GM12891 (cell line): ENCODE data around the gene MAL.

Experiments
- PAX5 ChIP-seq: IDR thresholded peaks from 2 replicates; pipeline ENCODE4 v1.6.1; 2011; ENCODE audit warnings: low read length, moderate library complexity, mild to moderate bottlenecking; ENCODE audit not compliant: insufficient read depth, severe bottlenecking
- POLR2A ChIP-seq: IDR thresholded peaks from 2 replicates; pipeline ENCODE4 v1.6.1; 2011; ENCODE audit warnings: low read depth, low read length, control low read depth

DNA sequence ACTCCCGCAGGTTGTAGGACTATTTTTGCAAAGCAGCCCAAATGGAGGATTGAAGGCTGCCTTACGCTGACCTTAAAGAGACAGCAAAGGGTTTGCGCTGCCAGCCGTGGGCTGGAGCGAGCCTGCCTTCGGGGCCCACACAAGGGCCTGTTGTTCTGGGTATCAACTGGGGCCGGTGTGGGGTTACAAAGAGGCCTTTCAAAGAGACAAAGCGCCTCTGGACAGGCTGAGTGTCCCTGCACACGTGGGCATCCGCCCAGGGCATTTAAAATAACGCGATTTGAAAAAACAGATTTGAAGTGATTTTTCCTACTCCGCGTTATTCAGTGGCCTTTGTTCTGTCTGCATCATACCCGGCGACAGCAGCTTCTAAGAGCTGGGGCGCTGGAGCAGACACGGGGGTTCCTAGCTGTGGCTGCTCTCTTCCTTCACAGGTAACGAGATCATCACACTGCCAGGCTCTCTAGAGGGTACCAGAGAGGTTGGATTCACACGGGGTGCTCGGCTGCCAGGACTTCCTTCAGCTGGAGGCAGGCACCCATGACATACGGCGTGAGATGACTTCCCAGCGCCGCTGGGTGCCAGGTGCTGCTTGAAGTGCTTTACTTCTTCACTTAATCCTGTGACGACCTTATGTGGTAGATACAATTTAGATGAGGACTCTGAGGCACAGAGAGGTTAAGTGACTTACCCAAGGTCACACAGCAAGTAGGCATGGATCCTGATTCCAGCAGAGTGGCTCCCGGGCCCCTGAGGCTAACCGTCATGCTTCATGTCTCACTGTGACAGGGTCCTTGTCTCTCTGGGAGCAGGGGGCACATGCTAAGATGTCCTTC lies 32.2 kb downstream of the MAL start:
- TF ChIP-seq POLR2A, result no peak
- TF ChIP-seq PAX5, result no peak
